ENCODE data around the gene DKK3.
A peak's percentile ranks its signal among the peaks of the same experiment; 100 is the strongest.

Gene DKK3

DNA sequence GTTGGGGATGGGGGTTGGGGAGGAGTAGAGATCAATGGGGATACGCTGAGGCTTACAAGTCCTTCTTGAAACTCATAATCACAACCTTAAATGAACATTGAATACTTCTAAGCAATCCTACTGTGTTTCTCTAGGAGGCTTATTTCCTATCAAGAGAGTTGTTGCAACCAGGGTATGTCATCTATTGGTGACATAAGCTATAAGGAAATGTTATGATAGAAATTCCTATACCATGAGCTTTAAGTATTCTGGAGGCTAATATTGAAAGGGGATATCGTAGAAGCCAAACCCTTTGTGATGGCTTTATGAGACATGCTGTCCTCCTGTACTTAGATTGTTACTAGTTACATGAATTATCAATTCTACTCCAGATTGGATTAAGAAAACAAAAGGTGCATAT lies 72.9 kb downstream of the DKK3 start:
- DNase-seq: no peak

DNA sequence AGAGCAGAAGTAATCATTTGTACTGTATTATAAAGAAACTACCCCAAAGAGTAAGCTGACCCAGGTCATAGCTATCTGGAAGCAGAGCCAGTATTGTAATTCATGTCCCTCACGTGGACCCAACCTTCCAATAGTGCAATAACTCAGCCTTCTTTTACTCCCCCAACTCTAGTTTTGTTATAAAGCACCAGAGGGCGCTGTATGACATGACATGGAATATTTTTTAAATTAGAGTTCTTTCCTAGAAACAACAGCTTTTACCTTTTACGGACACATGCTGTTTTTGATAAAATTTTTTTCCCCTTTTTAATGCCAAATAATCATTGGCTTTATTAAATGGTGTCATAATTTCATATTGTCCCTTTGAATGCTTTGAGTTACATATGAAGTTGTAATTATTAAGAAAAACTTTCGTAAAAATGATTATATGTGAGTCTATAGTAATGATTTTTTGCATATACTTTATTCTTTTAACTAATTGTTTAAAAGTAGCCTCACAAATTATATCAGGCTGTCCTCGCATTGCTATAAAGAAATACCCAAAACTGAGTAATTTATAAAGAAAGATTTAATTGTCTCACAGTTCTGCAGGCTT lies 76.9 kb downstream of the DKK3 start:
- DNase-seq: peak; percentile 75

DNA sequence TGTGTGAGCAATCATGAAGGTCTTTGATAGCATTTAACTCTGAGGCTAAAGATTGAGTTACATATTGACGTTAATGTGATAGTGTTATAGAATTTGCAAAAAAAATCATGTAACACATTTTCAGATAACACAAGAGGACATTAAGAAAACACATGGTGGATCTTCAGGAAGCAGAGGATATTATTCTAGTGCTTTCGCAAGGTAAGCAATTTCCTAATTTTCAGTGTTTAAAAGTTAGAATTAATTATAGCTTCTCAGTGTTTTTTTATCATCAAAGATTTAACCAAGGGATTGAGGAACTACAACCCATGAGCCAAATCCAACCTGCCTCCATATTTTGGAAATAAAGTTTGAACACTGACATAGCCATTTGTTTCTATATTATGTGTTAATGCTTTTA lies 78.5 kb downstream of the DKK3 start:
- no peak for DNase-seq

DNA sequence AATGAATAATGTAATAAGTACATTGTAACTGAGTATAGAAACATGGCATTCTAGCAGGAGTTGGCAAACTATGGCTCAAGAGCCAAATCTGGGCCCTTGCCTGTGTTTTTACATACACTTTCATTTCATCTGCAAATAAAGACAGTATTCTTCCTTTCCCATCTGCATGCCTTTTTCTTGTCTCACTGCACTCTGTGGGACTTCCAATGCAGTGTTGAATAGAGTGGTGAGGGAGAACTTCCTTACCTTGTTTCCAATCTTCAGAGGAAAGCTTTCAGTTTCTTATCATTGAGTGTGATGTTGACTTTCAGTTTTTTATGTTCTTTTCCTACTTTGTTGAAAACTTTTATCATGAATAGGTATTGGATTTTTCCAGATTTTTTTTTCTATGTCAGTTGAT lies 84.6 kb downstream of the DKK3 start:
- DNase-seq: no peak

DNA sequence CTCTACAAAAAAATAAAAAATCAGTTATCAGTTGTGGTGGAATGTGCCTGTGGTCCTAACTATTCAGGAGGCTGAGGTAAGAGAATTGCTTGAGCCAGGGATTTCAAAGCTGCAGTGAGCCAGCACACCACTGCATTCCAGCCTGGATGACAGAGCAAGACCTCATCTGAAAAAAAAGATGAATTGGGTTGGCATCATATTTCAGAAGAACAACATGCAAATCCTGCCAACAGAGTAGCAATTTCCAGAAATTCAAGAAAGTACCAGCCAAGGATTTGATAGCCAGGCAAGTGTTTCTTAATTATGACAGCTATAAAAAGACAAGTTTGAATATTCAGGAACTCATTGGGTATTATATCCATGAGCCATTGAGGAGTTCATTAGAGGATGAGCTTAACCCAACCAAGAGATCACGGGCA lies 91.4 kb downstream of the DKK3 start:
- no peak for DNase-seq

DNA sequence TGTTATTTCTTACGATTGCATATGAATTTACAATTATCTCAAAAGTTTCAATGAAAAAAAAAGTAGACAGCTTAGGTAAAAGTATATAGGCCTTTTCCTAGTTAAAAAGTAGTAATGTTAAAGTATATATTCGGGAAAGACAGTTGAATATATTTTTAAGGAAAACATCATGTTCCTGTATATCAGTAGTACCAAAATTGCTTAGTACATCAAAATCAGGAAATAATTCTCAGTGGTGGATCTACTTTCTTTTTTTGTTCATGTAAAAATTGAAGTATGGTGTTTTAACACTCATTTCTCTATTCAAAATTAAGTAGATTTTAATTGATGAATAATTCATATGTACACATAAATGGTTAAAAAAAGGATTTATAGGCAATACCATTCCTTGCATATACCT lies 92.8 kb downstream of the DKK3 start:
- DNase-seq: no peak

DNA sequence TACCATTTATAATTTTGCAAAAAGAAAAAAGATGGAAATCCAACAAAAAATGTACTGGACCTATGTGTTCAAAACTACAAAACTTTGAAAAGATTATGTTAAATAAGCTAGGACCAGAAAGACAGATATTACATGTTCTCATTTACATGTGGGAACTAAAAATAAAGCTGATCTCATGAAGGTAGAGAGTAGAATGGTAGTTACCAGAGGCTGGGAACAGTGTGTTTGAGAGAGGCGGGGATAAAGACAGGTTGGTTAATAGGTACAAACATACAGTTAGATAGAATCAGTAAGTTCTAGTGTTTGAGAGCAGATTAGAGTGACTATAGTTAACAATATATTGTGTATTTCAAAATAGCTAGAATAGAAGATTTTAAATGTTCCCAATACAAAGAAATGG lies 95.0 kb downstream of the DKK3 start:
- no peak for DNase-seq
